Spinal cord (tissue), 10 donors: Measurements from ENCODE around the gene PLA2G4F. TPM values are rescaled to one million over a fixed set of nuclear protein-coding genes. Genes with fewer than 3 reads are reported as not detected.

Experiments
- DNase-seq, 6 donors: peaks; one replicate each; pipeline versions ENCODE4 v3.0.0 to v3.0.0-alpha.2; 2013 to 2015; ENCODE audit warnings: low spot score in 6 of 6, low read depth in 4 of 6
- H3K27ac ChIP-seq: one replicate; pipeline ENCODE4 v1.5.1; 2013; ENCODE audit warnings: low read depth, low read length, control low read depth
- H3K27me3 ChIP-seq: one replicate; pipeline ENCODE4 v1.6.1; 2013; ENCODE audit warnings: low read length; ENCODE audit not compliant: control insufficient read depth, insufficient read depth
- H3K36me3 ChIP-seq: one replicate; pipeline ENCODE4 v1.6.1; 2013; ENCODE audit warnings: low read length; ENCODE audit not compliant: control insufficient read depth, insufficient read depth
- H3K4me1 ChIP-seq: one replicate; pipeline ENCODE4 v1.6.1; 2013; ENCODE audit warnings: low read length; ENCODE audit not compliant: control insufficient read depth, insufficient read depth
- H3K4me3 ChIP-seq: one replicate; pipeline ENCODE4 v1.5.1; 2013; ENCODE audit warnings: low read depth, low read length, control low read depth
- H3K9me3 ChIP-seq: one replicate; pipeline ENCODE4 v1.6.1; 2013; ENCODE audit warnings: low read length; ENCODE audit not compliant: control insufficient read depth, insufficient read depth
- WGBS: methylation state at CpG from one replicate; pipeline ENCODE4 v1.1.5; 2013; ENCODE audit warnings: missing lambda C conversion rate; ENCODE audit not compliant: insufficient coverage; 5-methylcytosine and 5-hydroxymethylcytosine counted together
- polyA plus RNA-seq, 2 donors: library from polyadenylated mRNA; unstranded; fragments of 120-200 nt; gene quantifications; one replicate each; pipeline ENCODE4 v1.2.1, GENCODE V29; 2013; ENCODE audit not compliant: insufficient read length in 2 of 2
- total RNA-seq, 2 donors: library from RNA; depleted of rRNA in 1 of 2; stranded (reverse); fragments of 120-200 nt in 1 of 2; fragments of >200 nt in 1 of 2; gene quantifications; one replicate each; pipeline versions ENCODE4 v1.2.3 to v1.2.4, GENCODE V29; 2013 to 2014
- donor health status: healthy.

The PLA2G4F gene
- total and polyA plus RNA-seq, 4 donors, result 0.11 to 0.25 (median 0.21) TPM; not detected in 1

DNA sequence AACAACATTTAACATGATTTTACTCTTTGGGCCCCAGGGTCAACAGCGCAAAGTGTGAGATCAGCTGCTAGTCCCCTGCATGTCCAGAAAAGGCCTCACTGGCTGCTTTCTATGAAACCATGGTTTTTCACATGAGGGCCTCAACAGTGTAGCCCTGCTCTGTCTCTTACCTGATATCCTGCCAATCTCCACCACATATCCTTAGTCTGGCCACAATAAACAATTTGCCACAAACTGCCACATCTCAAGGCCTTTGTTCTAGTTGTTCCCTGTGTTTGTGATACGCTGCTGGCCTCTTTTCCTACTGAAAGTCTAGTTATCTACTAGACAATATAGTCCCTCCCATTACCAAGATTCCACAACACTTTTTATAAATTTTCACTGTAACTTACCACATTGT, 33.9 kb upstream of the PLA2G4F start:
- 98% methylated on average over 2 of the region's 2 CpGs for WGBS
- Histone ChIP-seq H3K27ac (no peak overlapping the region), H3K4me1 (no peaks in the 10 kb centered on the region), H3K36me3 (peaks cover 27% of the 10 kb centered on the region), H3K9me3 (no peaks in the 10 kb centered on the region), H3K27me3 (no peaks in the 10 kb centered on the region), H3K4me3 (no peak overlapping the region)
- DNase-seq, result no peak

DNA sequence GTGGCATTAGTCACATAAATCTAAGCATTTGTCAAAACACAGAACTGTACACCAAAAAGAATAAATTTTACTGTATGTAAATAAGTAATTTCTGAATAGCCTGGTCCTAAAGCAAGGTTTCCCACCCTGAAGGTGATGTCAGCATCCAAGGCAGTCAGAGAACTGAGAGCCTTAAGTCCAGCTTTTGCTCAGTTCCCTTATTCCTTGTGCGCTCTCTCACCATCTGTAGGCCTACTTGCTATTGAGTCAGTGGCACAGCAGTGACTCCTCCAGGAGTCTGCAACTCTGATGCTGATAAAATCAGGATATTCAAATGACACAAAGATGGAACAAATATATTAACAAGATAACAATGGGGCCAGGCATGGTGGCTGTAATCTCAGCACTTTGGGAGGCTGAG, 29.4 kb upstream of the PLA2G4F start:
- peaks cover 50% of the 10 kb centered on the region for H3K36me3 ChIP-seq
- H3K9me3 ChIP-seq, result no peaks in the 10 kb centered on the region
- WGBS, result 100% methylated on average over 1 of the region's 1 CpG
- H3K27me3 ChIP-seq, result no peaks in the 10 kb centered on the region
- no peaks in the 10 kb centered on the region for H3K4me1 ChIP-seq
- DNase-seq, result no peak
- no peak overlapping the region for H3K27ac ChIP-seq
- H3K4me3 ChIP-seq, result no peak overlapping the region

DNA sequence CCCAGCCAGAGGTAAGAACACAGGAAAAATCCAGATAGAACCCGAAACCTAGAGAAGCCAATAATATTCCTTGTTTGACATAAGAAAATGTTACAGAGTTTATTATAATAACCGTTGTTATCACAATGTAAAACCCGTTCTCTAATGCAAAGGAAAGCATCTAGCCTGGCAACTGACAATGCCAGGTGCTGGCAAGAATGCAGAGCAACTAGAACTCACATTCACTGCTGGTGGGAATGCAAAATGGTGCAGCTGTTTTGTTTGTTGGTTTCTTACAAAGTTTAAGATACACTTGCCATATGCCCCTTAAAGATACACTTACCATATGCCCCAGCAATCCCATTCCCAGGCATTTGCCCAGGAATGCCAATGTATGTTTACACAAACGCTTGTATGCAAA, 28.3 kb upstream of the PLA2G4F start:
- H3K36me3 ChIP-seq, result peaks cover 49% of the 10 kb centered on the region
- DNase-seq, result no peak
- H3K9me3 ChIP-seq, result no peaks in the 10 kb centered on the region
- H3K27me3 ChIP-seq, result no peaks in the 10 kb centered on the region
- no peaks in the 10 kb centered on the region for H3K4me1 ChIP-seq
- H3K4me3 ChIP-seq, result no peak overlapping the region
- no peak overlapping the region for H3K27ac ChIP-seq
- WGBS, result no CpG with 5 or more reads among the region's 4 CpGs

DNA sequence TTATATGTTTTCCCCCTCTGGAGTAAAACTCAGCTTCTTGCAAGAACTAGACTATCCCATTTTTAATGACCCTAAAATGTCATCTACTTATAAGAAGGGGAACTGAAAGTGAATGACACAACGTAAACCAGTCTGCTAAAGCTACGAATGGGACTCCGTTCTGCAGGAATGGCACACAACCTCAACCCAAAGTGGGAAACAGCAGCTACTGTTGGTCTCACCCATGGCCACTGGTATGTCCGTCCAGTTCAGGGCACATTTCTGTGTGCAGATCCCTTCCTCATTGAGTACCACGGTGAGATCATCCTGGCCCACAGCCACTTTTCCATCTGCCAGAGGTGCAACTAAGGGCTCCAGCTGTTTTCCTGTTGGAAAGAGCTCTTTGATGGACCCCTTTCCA, 27.9 kb upstream of the PLA2G4F start:
- Histone ChIP-seq H3K27me3 (no peaks in the 10 kb centered on the region), H3K36me3 (peaks cover 47% of the 10 kb centered on the region), H3K4me1 (no peaks in the 10 kb centered on the region), H3K9me3 (no peaks in the 10 kb centered on the region), H3K4me3 (no peak overlapping the region), H3K27ac (no peak overlapping the region)
- DNase-seq, result no peak
- WGBS, result 91% methylated on average over 5 of the region's 5 CpGs

- 98% methylated on average over 6 of the region's 6 CpGs for WGBS
- H3K36me3 ChIP-seq, result peaks cover 51% of the 10 kb centered on the region
- no peaks in the 10 kb centered on the region for H3K4me1 ChIP-seq
- no peaks in the 10 kb centered on the region for H3K9me3 ChIP-seq
- no peak for DNase-seq
- no peak overlapping the region for H3K27ac ChIP-seq
- H3K4me3 ChIP-seq, result no peak overlapping the region
- H3K27me3 ChIP-seq, result no peaks in the 10 kb centered on the region
Observed at GRCh38 chr15:42182961-42183360, 26.5 kb upstream of the PLA2G4F start.

DNA sequence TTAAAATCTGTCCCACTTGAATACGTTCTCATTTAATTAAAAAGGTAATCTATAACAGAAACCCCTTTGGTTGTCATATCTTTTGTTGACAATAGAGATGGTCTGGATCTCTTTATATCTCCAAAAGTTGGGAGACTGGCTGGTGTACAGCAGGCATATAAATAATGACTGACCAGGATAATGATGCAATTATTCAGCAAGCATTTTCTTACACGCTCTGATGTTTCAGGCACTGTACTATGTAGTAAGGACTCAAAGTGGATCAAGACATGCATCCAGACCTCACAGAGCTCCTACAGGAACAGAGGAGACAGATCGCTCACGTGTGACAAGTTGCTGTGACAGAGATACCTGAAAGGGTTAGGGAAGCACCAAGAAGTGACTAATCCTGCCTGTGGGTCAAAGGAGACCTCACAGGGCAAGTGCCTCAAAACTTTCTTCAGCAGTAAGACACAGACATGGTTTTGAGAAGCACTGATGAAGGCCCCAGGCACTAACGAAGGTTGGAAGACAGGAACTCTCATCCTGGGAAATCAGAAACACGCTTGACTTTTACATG, 26.0 kb upstream of the PLA2G4F start:
- WGBS, result 99% methylated on average over 5 of the region's 6 CpGs
- no peak for DNase-seq
- Histone ChIP-seq H3K27ac (no peak overlapping the region), H3K27me3 (no peaks in the 10 kb centered on the region), H3K36me3 (peaks cover 54% of the 10 kb centered on the region), H3K9me3 (no peaks in the 10 kb centered on the region), H3K4me1 (no peaks in the 10 kb centered on the region), H3K4me3 (no peak overlapping the region)

- Histone ChIP-seq H3K9me3 (no peaks in the 10 kb centered on the region), H3K36me3 (peaks cover 50% of the 10 kb centered on the region), H3K27me3 (no peaks in the 10 kb centered on the region), H3K4me3 (no peak overlapping the region), H3K27ac (no peak overlapping the region), H3K4me1 (no peaks in the 10 kb centered on the region)
- no CpG with 5 or more reads among the region's 2 CpGs for WGBS
- DNase-seq, result peak in 1 of 6 donors; percentile 21
Observed at GRCh38 chr15:42178056-42178455, 21.6 kb upstream of the PLA2G4F start.

DNA sequence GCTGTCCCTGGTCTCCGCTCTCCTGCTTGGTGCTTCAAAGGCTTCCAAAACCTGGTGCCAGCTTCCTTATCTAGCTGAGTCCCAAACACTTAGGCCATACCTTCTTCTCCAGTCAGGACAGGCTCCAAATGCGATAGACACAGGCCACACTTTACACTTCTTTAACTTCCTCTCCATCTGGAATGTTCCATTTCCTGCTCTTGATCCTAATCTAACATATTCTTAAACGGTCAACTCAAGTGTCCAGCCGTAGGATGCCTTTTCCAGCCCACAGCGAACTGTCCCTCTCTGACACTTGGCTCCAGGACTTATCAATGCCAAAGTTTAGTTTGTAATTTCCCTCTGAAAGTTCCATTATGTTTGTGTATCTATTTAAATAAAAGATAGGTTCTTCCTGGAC, 19.2 kb upstream of the PLA2G4F start:
- DNase-seq, result no peak
- Histone ChIP-seq H3K27ac (no peak overlapping the region), H3K27me3 (no peaks in the 10 kb centered on the region), H3K4me1 (no peaks in the 10 kb centered on the region), H3K36me3 (peaks cover 44% of the 10 kb centered on the region), H3K9me3 (no peaks in the 10 kb centered on the region), H3K4me3 (no peak overlapping the region)
- 100% methylated on average over 2 of the region's 5 CpGs for WGBS

- DNase-seq, result no peak
- H3K27ac ChIP-seq, result no peak overlapping the region
- WGBS, result 43% methylated on average over 1 of the region's 5 CpGs
- H3K36me3 ChIP-seq, result peaks cover 40% of the 10 kb centered on the region
- H3K9me3 ChIP-seq, result no peaks in the 10 kb centered on the region
- no peak overlapping the region for H3K4me3 ChIP-seq
- H3K4me1 ChIP-seq, result no peaks in the 10 kb centered on the region
- H3K27me3 ChIP-seq, result no peaks in the 10 kb centered on the region
Observed at GRCh38 chr15:42172475-42172874, 16.0 kb upstream of the PLA2G4F start.

DNA sequence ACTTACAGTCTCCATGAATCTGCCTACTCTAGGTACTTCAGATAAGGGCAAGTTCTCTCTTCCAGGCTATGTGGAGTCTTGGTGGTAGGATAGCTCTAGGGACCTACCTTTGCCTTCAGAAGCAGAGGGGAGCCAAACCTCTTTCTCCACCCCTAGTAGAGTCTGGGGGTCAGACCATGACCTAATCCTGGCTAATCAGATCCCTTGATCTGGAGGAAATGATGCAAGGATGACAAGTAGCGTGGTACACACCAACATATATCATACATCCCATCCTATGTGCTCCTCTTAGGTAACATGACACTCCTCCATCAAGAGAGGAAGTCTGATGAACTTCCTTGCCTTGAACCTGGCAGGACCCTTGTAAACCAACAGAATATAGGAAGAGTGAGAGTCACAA, 15.4 kb upstream of the PLA2G4F start:
- no peak overlapping the region for H3K4me3 ChIP-seq
- H3K27ac ChIP-seq, result no peak overlapping the region
- no CpG with 5 or more reads among the region's 1 CpG for WGBS
- no peaks in the 10 kb centered on the region for H3K9me3 ChIP-seq
- peaks cover 44% of the 10 kb centered on the region for H3K36me3 ChIP-seq
- no peaks in the 10 kb centered on the region for H3K4me1 ChIP-seq
- H3K27me3 ChIP-seq, result no peaks in the 10 kb centered on the region
- DNase-seq, result no peak
